Ovary (tissue), 9 donors: Measurements from ENCODE around the gene MGAT4B. TPM values are rescaled to one million over a fixed set of nuclear protein-coding genes. Genes with fewer than 3 reads are reported as not detected.

Experiments
- DNase-seq, 5 donors: peaks; one replicate each; pipeline ENCODE4 v3.0.0-alpha.2; 2019 to 2020
- H3K27ac ChIP-seq, 2 donors: fragments of 200-600 bp; one replicate each; pipeline versions ENCODE4 v1.5.1 to v1.8.0; 2019 to 2022
- H3K27me3 ChIP-seq: fragments of 200-600 bp; one replicate; pipeline ENCODE4 v1.8.0; 2022
- H3K36me3 ChIP-seq: fragments of 200-600 bp; sonication (generic); one replicate; pipeline ENCODE4 v1.5.1; 2019
- H3K4me1 ChIP-seq: one replicate; pipeline ENCODE4 v1.8.1; 2013; ENCODE audit warnings: mild to moderate bottlenecking, moderate library complexity; ENCODE audit not compliant: insufficient read depth
- H3K4me3 ChIP-seq: fragments of 200-600 bp; sonication (generic); one replicate; pipeline ENCODE4 v1.5.1; 2017
- H3K9me3 ChIP-seq, 2 donors: fragments of 200-600 bp in 1 of 2; sonication (generic) in 1 of 2; one replicate each; pipeline versions ENCODE4 v1.5.1 to v1.8.1; 2013 to 2019; ENCODE audit warnings: mild to moderate bottlenecking in 1 of 2, moderate library complexity in 1 of 2
- EP300 ChIP-seq: sonication (generic); formaldehyde crosslinking; IDR thresholded peaks from one replicate; pipeline ENCODE4 v1.6.1; 2017; ENCODE audit warnings: antibody characterized with exemption
- POLR2A ChIP-seq: fragments of 450-650 bp; IDR thresholded peaks from one replicate; pipeline ENCODE4 v1.6.1; 2017; ENCODE audit warnings: antibody characterized with exemption, mild to moderate bottlenecking, moderate library complexity
- WGBS, 3 donors: extraction: QIAGEN DNeasy Blood & Tissue Kit in 1 of 3; methylation state at CpG; one replicate each; pipeline versions ENCODE4 v1.1.5 to v1.1.7; 2013 to 2017; 5-methylcytosine and 5-hydroxymethylcytosine counted together
- intact Hi-C, 4 donors: fragments of 100-400 bp; cut with DNase I; formaldehyde crosslinking; loops; one replicate each; pipeline versions ENCODE4 v1.11.0 to v1.15.1; 2022 to 2023
- polyA plus RNA-seq, 2 donors: library from polyadenylated mRNA; stranded (reverse); fragments of 200-250 nt in 1 of 2; fragments of 350-450 nt in 1 of 2; fragmentation: Illumina TruSeq in 1 of 2; extraction: RNeasy Lipid Tissue Mini Kit (QIAGEN cat#74804) in 1 of 2; gene quantifications; one replicate each; pipeline ENCODE4 v1.2.3, GENCODE V29; 2013 to 2014
- total RNA-seq, 7 donors: library from RNA; depleted of rRNA in 2 of 7; stranded (reverse); fragments of >200 nt in 2 of 7; fragmentation: NEBNext Ultra II Directional in 3 of 7; extraction: Animal tissue kit (Norgen Biotek cat#: 25700) in 3 of 7; gene quantifications; one replicate each; pipeline versions ENCODE4 v1.1.0 to v1.2.4, GENCODE V29; 2016 to 2023
- TF ChIP-seq, protein P1 (sequence below), 3 donors: fragments of 450-650 bp in 2 of 3; fragments of 200-600 bp in 1 of 3; IDR thresholded peaks; one replicate each; pipeline versions ENCODE4 v1.5.1 to v1.8.0; 2016 to 2022; ENCODE audit warnings: antibody characterized with exemption in 3 of 3, mild to moderate bottlenecking in 1 of 3
- donor health status: DM: no; HTN: no; CAD: no; lungs with moderate emphysema.
- donor health status: DM: no; HTN: no; CAD: no.
- donor health status: Bipolar disorder and iron deficiency.
- donor health status: DM: yes; HTN: yes; CAD: no.
- donor health status: DM: no; HTN: no; CAD: no.
- donor health status: DM: yes; HTN: yes; CAD: no.

The MGAT4B gene
- total and polyA plus RNA-seq, 9 donors, result 51.0 to 102 (median 65.6) TPM

DNA sequence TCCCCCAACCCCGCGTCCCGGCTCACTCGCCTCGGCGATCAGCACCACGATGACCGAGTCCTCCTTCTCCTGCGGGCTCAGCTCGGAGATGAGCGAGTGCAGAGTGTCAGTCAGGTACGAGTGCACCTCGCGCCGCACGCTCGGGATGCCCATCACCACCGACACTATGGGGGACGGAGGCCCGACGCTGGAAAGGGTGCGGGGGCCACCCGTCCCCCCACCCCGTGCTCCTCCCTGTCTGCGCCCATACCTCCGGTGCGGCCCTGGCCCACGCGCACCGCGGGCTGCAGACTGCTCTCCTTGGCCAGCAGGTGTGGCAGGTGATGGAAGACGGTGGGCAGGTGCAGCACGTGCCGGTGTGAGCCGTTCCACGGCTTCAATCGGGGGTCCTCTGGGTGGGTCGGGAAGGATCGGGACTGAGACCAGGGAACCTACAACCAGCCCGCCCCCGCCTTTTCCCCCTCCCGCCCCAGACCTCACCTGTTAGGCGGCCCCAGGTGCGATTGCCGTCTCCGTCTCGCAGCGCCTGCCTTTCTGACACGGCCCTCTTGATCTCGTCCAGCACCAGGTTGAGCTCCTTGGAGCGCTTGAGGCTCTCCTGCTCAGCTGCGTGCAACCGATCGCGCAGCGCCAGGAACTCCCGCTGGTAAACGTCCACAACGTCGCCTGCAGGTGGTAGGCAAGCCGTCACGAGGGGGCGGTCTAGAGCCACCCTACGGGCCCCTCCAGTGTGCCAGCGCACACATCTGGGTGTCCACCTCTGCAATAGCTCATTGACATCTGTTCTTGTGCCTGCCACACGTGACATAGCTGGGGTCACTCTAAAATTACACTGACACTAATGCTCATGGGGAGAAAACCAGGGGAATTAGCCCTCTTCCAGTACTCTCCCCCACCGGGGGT is 5.1 kb downstream of the MGAT4B start:
- peaks cover 3% of the 10 kb centered on the region for H3K4me1 ChIP-seq
- H3K36me3 ChIP-seq, result no peaks in the 10 kb centered on the region
- WGBS, 3 donors, result 62 to 72% (median 64%) methylated on average over 67 of the region's 67 CpGs
- H3K4me3 ChIP-seq, result no peak overlapping the region
- DNase-seq, result peak; percentile 56 to 87 (median 73)
- intact Hi-C loops, result loop anchor here in 1 of 4 donors (10.0 kb wide), 1 partner anchor 103 kb away; the partner anchor contains the start of gene TBC1D9B
- H3K27me3 ChIP-seq, result no peaks in the 10 kb centered on the region
- TF ChIP-seq EP300 (no peak), POLR2A (no peak)
- TF ChIP-seq, protein P1, sequence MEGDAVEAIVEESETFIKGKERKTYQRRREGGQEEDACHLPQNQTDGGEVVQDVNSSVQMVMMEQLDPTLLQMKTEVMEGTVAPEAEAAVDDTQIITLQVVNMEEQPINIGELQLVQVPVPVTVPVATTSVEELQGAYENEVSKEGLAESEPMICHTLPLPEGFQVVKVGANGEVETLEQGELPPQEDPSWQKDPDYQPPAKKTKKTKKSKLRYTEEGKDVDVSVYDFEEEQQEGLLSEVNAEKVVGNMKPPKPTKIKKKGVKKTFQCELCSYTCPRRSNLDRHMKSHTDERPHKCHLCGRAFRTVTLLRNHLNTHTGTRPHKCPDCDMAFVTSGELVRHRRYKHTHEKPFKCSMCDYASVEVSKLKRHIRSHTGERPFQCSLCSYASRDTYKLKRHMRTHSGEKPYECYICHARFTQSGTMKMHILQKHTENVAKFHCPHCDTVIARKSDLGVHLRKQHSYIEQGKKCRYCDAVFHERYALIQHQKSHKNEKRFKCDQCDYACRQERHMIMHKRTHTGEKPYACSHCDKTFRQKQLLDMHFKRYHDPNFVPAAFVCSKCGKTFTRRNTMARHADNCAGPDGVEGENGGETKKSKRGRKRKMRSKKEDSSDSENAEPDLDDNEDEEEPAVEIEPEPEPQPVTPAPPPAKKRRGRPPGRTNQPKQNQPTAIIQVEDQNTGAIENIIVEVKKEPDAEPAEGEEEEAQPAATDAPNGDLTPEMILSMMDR (IDR thresholded peaks at IDR 0.05), result peak in 2 of 3 donors; percentile 47 to 48
- H3K9me3 ChIP-seq, result no peaks in the 10 kb centered on the region
- H3K27ac ChIP-seq, result no peak overlapping the region

- Histone ChIP-seq H3K4me1 (peaks cover 5% of the 10 kb centered on the region), H3K9me3 (no peaks in the 10 kb centered on the region), H3K36me3 (no peaks in the 10 kb centered on the region), H3K27me3 (no peaks in the 10 kb centered on the region), H3K27ac (no peak overlapping the region), H3K4me3 (no peak overlapping the region)
- intact Hi-C loops, result loop anchor here in 1 of 4 donors (10.0 kb wide), 1 partner anchor 104 kb away; the partner anchor contains the start of gene TBC1D9B
- 78 to 81% (median 79%) methylated on average over 11 to 12 of the region's 12 CpGs for WGBS, 3 donors
- TF ChIP-seq POLR2A (no peak), EP300 (no peak)
- TF ChIP-seq, protein P1 (IDR thresholded peaks at IDR 0.05), result no peak
- peak in 3 of 5 donors; percentile 20 to 38 (median 30) for DNase-seq
Measured at GRCh38 chr5:179800696-179801201, 5.9 kb downstream of the MGAT4B start.

DNA sequence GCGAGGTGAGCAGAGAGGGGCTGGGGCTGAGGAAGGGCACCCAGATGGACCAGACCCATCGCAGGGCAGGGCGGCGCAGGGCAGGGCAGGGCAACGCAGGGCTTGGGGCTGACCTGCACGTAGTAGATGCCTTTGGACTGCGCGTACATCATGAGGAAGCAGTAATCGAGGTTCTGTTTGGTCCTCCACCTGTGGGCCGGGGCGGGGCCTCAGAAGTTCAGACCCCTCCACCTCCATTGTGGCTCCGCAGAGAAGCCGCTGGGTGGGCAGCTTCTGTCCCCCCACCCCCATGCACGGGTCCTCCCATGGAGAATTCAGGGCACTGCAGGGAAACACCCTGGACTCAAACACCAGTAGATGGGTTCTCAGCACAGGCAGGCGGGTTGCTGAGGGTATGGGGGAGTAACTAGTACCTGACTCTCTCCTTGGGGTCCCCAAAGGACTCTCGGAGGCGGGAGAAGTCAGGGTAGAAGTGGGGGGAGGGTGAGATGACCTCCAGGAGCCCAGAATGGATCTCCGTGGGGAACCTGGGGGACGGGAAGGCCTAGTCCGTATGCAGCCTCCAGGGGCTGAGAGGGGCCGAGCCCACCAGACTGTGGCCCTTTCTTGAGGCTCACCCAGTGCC is 6.5 kb downstream of the MGAT4B start:
- no peaks in the 10 kb centered on the region for H3K9me3 ChIP-seq
- TF ChIP-seq EP300 (no peak), POLR2A (no peak)
- TF ChIP-seq, protein P1 (IDR thresholded peaks at IDR 0.05), result no peak
- WGBS, 3 donors, result 91 to 94% (median 92%) methylated on average over 21 of the region's 21 CpGs
- no peaks in the 10 kb centered on the region for H3K36me3 ChIP-seq
- H3K27ac ChIP-seq, result no peak overlapping the region
- H3K27me3 ChIP-seq, result no peaks in the 10 kb centered on the region
- no peak overlapping the region for H3K4me3 ChIP-seq
- H3K4me1 ChIP-seq, result peaks cover 4% of the 10 kb centered on the region
- peak in 2 of 5 donors; percentile 21 to 34 for DNase-seq
- intact Hi-C loops, result loop anchor here in 1 of 4 donors (10.0 kb wide), 1 partner anchor 105 kb away; the partner anchor contains the start of gene TBC1D9B

DNA sequence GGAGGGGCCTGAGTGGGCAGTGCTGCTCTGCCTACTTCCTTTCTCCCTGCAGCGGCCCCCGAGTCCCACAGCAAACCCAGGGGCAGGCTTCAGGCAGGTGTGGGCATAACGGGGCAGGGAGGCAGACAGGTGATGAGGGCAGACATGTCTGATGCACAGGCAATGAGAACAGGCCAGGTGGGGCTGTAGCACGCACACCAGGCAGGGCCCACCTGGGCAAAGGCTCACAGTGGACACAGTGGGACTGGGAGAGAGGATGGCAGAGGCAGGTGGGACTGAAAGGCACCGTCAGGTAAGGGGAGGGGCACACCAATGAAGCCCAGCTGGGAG is 7.1 kb downstream of the MGAT4B start:
- Histone ChIP-seq H3K27ac (no peak overlapping the region), H3K27me3 (no peaks in the 10 kb centered on the region), H3K36me3 (no peaks in the 10 kb centered on the region), H3K4me1 (peaks cover 3% of the 10 kb centered on the region), H3K9me3 (no peaks in the 10 kb centered on the region), H3K4me3 (no peak overlapping the region)
- WGBS, 3 donors, result 89 to 91% (median 90%) methylated on average over 5 of the region's 5 CpGs
- no peak for DNase-seq
- intact Hi-C loops, result loop anchor here in 3 of 4 donors (5.0 to 10.0 kb wide), 3 partner anchors 37 to 105 kb away; partner anchors contain the start of genes MRNIP (in 1 of the 3) and TBC1D9B (in 1 of the 3)
- TF ChIP-seq, protein P1 (IDR thresholded peaks at IDR 0.05), result no peak
- TF ChIP-seq POLR2A (no peak), EP300 (no peak)
